Activated CD8-positive, alpha-beta memory T cell treated with anti-CD3 and anti-CD28 coated beads, Interleukin-2, amount 50 U/mL, for 1 hour (primary cell): ENCODE measurements around the gene SYT2.
"Not testable (repeated sequence)": the region's sequence is repeated elsewhere in the genome, so short reads cannot be mapped to it uniquely, and the experiment has no call there.

Source experiments
- DNase-seq: peaks from one replicate; pipeline ENCODE4 v3.0.0-alpha.2; 2020; ENCODE audit errors: extremely low read depth

SYT2 gene

DNA sequence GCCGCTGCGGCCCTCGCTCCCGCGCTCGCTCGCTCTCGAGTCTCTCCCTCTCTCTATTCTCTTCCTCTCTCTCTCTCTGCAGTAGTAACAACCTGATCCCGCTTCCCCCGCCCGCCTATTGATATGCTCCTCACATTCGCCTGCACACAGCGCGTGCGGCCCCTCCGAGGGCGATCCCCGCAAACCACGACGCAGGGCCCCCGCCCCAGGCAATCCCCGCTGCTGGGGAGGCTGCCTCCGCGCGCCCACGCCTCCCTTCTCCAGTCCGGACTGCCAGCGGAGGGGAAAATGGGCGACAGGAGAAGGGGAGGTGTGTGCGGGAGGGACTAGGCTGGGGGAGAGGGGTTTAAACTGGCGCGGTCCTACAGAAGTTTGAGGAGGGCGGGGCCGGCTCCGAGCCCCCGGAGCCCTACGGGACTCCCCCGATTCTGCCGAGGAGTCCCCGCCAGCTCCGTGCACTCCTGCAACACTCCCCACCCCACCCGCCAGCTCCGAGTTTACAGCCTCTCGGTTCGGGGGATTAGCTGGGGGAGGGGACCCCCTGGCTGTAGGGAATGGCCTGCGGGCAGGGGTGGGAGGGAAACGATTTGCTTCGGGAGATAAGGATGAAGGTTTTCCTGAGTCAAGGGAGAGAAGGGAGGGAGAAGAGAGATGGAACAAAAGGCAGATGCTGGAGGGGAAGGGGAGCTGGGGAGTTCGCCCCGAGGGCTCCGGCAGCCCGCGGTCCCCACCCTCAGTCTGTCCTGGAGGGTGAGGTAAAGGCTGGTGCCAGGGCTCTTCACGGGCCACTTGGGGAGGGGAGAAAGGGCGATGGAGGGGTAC, 66.6 kb downstream of the SYT2 start:
- DNase-seq, result no peak

DNA sequence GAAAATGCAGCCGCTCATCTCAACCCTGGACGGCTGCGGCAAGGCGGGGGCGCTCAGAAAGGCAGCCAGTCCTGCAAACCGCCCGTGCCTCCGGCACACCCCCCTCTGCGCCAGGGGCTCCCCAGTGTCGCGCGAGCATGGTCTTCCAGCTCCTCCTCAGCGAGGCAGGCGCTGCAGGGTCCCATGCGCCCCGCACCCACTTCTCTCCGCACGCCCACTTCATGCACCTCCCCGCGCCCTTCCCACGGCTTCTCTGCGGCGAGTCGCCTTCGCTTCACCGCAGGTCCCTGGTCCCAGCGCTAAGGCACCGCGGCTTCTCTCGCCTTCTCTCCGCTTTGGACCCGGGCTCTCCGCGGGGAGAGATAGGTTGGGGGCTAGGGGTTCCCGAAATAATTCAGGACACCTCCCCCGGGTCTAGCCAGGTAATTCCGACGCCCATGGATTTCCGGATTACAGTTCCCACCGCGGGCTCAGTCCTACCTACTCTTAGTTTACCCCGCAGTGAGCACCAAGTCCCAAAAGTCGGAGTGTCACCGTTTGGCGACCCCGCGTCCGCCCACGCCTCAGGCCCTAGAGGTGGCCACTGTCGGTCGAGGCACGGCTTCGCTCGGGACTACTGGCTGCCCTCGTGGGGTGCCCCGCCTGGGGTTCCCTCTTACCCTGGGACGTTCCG, 67.5 kb downstream of the SYT2 start:
- no peak for DNase-seq

DNA sequence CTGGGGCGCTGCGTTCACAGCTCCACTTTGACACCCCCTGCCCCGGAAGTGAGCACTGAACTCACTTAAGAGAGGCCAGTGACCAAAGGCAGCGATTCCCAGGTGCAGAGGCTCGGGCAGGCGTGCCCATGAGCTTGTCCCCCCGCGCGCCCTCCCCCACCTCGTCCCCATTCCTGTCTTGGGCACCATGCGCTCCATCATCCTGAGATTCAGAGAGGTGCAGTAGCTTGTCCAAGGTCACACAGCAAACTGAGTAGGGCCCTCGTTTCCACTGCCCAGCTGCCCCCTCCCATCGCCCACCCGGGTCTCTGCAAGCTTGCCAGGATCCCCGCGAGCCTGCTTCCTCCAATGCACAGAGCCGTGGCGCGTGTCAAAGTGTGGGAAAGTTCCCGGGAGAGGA, 68.0 kb downstream of the SYT2 start:
- no peak for DNase-seq

DNA sequence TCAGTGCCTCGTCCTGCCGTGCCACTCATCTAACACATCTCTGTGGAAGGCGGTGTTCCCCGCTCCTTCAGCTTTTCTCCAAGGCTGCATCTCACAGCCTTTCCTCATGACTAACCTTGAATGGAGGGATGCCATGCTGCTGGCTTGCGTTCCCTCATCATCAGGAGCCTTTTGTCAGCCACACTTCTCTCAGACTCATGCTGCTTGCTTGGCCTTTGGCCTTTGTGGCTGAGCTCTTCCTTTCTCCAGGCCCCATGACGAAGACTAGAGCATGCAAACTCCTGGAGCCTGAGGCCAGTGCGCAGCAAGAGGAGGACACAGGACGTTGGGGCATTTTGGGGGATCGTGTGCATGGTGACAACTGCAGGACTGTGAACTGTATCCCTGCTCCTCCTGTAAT, 70.8 kb downstream of the SYT2 start:
- DNase-seq, result no peak

DNA sequence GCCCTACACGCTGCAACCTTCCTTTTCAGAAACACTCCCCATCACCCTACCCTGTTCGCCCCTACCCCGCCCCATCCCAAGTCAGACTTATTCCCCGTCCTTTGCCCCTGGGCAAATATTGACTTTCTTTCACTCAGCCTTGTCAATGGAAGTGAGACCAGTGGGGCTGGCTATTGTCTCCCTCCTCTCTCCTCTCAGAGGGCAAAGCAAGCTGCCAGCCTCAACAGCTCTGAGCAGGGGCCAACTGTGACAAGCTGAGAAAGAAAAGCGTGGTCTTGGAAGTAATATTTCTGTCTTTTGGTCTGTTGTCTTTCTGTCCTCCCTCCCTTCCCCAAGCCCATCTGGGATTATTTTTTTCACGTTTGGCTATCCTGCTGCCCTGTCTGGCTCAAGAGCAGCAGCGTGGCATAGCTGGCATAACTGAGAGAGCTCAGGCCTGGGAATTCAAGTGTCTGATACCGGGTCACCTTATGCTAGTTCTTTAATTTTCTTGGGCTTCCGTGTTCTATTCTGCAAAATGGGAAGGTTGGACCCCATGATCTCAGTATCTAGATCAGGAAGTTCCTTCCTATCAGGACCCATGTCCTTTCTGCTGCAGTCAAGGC, 71.5 kb downstream of the SYT2 start:
- not testable (repeated sequence) for DNase-seq

DNA sequence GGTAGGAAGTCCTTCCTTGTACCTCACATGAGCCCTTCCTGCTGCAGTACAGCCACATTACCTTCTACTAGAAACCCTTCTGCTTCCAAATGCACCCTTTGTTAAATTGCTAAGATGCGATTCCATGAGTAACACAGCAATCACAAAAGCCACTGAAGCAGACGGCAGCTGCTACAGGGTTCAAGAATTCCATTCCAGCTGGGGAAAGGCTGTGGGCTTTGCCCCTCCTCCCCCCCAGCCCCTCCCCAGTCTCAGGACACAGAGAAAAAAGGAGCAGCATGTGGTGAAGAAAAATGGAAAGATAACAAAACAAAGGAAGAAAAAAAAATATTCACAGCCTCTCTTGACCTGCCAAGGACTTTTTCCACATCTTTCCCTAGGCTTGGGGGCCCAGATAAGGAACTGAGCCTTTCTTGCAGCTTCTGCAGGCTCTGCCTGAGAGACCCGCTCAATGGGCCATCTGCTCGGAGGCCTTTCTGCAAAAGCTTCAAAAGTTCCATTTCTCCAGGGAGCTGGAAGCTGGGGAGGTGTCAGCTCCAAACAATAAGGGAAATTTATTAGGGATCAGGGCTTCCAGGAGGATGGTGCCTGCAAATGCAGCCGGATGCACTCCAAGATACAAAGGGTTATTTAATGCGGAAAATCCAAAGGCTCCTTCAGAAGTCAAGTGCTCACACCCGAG, 72.1 kb downstream of the SYT2 start:
- DNase-seq, result no peak

DNA sequence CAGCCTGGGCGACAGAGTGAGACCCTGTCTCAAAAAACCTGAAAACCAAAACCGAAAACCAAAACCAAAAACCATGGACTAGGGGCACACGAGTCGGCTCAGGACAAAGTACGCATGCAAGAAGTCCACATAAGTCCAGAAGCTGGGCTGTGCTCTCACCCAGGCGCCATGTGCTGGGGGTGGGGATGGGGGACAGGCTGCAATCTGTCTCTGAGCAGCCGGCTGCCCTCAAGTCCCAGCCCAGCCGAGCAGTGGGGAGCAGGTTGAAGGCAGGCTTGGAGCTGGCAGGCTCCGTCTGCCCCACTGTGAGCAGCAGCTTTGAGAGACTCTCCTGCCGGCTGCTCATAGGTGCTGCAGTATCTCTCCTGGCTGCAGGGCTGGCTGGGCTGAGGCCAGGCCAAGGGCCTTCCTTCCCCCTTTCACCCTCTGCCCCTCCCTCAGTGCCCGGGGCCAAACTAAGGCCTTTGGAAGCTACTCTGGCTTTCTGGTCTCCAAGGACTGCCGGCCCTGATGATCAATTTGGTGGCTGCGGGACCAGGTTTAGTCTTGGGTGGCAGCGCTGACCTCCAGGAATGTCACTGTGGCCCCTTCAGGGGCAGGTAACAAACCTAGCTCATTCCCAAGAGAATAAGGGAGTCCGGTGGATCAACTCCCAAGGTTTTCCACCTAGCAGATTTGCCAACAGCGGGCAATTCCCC, 72.8 kb downstream of the SYT2 start:
- not testable (repeated sequence) for DNase-seq

DNA sequence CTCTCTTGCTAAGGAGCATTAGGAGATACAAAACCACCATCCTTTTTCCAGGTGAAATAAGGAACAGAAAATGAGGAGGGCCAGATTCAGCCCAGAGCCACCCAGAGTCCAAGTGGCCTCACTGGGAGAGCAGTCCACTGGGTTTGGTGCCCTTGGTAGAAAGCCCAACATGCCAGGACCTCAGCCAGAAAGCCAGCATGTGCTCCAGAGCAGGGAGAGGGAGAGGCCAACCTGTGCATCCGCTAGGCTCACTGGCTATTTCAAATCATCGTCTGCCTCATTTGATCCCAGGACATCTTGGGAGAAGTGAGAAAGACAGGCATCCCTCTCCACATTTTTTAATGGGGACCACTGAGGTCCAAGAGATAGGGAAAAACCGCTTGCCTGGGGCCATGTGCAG, 74.1 kb downstream of the SYT2 start:
- not testable (repeated sequence) for DNase-seq

DNA sequence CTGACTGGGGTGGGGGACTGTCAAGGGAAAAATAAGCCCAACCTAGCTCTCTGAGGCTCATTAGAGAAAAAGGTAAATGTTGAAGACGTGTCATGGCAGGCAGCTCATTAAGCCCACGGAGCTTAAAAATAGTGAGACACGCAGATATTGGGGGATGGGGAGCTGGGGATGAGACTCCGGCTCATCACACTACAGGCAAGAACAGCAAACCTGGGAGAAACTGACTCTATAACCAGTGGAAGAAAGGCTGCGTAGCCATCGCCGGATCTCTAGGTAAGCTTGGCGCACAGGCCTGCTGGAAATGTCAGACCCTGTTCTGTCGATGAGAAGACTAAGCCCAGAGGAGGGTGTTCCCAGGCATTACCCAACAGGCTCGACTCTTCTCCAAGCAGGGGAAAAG, 78.0 kb downstream of the SYT2 start:
- DNase-seq, result no peak

DNA sequence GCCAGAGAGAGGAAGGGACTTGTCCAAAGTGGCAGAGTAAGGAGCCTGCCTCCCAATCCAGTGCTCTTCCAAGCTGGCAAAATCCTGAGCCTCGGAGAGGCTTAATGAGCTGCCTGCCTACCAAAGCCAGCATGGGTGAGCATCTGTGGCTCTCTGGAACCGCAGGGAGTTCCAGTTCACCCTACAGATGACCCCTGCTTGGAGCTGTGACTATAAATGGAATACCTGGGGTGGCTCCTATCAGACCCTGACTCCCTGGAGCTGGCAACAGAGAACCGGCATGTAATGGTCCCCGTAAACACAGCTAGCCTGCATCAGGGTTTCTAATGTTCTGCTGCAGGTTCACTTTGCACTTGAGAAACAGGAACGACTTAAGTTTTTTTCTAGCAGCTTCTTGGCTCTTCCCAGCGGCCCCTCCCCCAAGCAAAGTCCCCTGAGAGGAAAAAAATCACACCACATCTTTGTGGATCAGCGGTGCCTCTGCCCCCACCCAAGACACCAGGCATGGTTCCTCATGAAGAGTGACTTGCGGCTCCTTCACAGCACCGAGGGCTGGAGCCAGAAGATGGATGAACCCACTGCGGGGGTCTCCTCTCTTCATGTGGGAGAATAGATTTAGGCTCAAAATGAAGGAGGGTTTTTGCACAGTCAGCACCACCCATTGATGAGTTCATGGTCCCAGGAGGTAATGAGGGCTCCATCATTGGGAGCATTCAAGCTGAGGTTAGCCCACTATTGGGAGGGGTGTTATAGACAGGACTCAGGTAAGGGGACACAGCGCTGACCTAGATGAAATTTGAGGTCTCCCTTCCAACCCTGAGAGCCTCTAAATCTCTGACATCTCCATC, 79.0 kb downstream of the SYT2 start:
- no peak for DNase-seq

DNA sequence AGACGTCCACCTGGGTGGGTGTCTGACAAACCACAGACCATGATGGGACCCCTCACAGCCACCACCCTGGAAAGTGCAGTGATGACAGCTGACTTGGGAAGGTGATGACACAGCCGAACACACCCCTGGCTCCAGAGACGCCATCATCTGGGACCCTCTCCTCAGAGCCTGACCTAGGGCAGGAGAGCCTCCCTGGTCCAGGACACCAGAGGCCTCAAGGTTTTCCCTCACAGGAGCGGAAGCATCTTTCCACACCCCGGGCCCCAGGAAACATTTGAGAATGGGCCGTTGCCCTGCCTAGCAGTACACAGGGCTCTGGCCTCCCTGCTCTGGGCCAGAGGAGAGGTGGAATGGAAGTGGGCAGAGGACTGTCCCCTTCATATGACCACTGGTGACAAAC, 79.7 kb downstream of the SYT2 start:
- no peak for DNase-seq

DNA sequence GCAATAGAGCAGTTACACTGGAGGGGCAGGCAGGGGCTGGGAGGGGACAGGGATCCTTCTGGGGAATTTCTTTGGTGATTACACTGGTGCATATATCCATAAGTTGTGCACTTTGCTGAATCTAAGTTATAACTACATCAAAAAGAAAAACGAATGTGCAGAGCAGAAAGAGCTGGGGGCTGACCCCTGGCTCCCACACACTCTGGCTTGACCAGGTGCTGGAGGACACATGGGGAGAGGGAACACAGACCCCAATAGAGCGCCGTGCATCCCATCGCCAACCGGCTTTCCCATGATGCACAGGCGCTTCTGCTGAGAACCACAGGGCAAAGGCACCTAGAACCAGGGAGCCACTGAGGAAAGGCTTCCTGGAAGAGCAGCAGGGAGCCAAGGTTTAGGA, 80.2 kb downstream of the SYT2 start:
- DNase-seq, result not testable (repeated sequence)

DNA sequence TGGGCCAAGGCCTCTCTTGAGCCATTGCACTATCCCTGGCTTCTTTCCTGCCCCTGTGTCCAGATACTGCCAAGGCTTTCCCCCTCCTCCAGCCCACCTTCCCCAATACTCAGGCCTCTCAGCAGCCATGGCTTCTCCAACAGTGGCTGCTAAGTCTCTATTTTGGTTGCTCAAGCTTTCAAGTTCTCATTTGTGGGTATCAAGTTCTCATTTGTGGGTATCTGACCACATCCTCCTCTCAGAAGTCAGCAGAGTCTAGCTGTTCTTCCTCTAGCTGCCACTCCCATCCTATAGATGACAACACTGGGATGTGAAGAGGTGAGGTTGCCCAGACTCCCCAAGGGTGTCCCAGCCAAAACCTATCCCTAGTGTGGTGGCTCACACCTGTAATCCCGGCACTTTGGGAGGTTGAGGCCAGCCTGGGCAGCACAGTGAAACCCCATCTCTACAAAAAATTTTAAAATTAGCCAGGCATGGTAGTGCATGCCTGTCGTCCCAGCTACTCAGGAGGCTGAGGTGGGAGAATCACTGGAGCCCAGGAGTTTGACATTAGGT, 80.9 kb downstream of the SYT2 start:
- DNase-seq, result not testable (repeated sequence)

DNA sequence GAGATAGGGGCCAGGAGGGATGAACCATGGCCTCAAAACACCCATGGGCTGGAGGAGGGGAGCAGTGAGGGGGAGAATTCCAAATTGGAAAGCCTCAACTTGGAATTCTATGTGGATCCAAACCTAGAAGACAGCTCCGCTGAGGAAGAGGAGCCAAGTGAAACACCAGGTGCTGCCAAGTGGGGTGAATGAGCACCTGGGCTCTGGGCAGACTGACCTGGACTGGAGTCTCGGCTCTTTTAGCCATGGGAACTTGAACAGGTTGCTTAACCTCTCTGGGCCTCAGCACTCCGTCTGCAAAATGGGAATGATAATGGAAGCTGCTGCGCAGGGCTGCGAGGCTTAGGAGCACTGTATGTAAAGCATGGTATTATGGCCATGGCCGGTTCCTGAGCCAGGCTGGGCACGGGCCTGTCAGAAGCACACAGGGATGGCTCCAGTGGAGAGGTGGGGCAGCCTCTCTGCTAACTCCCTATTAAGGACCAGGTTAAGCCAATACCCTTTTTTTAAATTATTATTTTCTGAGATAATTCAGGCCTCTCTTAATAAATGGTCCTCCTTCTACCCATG, 81.5 kb downstream of the SYT2 start:
- DNase-seq, result no peak

DNA sequence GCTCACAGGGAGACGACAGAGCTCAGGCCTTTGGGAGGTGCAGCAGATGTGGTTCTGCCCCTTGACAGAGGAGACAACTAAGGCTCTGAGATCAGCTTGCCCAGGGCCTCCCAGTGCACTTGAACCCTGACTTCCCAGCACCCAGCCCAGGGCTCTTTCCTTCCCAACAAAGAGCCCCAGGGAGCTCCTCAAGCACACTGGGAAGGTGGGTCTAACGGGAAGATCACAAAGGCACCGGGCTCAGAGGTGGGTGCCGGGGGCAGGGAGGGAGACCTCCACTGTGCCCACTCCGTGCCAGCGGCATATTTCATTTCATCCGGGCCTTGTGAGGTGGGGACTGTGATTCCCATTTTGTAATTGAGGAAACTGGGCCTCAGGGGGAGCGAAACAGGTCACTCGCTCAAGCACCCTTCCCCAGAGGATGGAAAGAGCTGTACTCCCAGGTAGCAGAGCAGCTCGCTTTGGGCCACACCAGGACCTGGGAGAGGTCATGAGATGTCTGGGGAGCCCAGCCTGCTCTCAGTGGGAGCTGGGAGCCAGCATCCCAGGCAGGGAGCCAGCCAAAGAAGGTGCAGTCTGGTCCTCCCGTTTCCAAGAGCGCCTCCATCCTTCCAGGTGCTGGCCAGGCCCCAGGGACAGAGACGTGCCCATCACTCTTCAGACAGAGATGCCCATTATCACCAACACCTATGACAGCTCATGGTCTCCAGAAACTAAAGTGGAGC, 82.3 kb downstream of the SYT2 start:
- no peak for DNase-seq

DNA sequence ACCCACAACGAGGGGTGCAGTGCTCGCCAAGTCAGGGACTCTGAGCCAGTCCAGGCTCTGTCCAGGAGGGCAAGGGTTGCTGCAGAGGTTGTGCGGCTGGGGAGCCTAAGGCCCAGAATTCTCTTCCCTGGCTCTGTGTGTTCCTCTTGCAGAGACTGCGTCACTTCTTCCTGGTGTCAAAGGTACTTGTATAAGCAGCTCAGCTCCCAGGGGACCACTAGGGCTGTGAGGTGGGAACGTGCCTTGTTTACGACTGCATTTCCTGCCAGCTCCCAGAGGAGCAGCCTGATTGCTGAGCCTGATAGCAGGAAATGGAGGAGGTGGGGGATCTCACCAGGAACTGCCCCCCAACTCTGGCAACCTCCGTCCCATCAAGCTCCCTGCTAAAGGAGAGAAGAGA, 83.2 kb downstream of the SYT2 start:
- DNase-seq, result not testable (repeated sequence)

DNA sequence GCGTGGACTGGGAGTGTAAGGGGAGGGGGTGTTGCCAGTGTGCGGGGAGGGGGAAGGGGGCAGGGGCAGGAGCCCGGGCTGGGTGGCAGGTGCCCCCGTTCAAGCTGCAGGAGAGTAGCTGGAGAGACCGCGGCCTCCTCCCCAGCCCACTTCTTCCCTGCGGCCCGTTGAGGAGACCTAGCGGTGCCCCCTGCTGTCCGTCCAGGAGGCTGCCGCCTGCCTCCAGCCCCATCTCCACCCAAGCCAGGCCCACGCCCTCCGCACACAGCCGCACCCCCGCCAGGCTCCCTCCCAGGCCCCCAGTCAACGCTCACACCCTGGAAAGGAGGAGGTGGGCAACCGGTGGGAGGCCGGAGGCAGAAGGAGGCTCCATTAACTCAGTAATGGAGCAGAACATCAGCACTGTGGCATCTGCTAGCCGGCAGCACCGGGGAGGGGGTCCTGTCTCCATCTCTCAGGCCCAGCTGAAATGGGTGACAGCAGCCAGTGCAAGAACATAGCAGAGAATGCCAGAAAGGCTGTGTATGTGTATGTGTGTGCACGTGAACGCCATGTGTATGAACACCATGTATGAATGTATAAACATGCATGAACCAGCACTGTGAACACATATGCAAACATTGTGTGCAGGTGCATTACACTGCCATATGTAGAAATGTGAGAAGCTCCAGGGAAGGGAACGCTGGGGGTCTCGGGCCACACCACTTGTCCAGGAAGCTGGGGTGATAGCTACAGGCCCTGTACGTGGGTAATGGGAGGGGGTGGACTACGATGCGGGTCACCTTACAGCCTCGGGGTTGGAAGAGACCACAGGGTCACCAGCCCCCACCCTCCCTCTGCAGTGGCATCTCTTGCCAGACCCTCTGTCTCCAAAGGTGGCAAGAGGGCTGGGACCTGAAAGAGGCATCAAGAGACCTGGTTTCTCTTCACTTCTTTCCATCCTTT, 84.6 kb downstream of the SYT2 start:
- no peak for DNase-seq

DNA sequence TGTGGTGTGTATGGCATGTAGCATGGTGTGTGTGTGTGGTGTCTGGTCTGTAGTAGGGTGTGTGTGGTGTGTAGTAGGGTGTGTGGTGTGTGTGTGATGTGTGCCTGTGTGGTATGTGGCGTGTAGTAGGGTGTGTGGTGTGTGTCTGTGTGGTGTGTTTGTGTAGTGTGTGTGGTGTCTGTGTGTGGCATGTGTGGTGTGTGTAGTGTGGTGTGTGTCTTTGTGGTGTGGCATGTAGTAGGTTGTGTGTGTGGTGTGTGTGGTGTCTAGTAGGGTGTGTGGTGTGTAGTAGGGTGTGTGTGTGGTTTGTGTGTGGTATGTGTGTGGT, 85.5 kb downstream of the SYT2 start:
- no peak for DNase-seq
